ENCODE results near the gene FMN1. TPM values are rescaled to one million over a fixed set of nuclear protein-coding genes. Genes with fewer than 3 reads are reported as not detected.

Gene FMN1
- total RNA-seq, 4 donors from 2014 or later: 2.6 to 6.6 (median 4.2) TPM

DNA sequence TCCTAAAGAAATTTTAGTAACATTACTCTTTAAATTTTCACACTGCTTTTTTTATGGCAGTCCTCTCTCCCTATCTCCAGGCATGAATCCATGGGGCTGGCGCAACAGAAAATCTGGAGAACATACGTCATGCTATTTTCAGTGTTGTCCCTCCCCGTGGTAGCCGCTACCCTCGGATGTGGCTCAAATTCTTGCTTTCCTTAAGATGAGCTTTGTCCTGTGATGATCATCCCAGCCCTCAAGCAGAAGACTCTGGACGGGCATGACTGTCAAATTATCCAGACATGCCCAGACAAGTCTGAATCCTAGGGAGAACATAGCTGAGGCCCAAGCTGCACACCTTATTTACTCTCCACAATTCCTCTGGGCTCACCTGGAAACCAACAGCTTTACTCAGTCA, 49.1 kb downstream of the FMN1 start:
- intact Hi-C loops (cut with DNase I; ENCODE audit: low total_unique reads) (no loop called here), in situ Hi-C loops (cut with MboI; ENCODE audit: low sequenced_read_pairs in 4 of 4) (loop anchor here in 2 of 4 donors (25.0 kb wide), 1 partner anchor 483 kb away; no protein-coding TSS in a partner anchor)
- Histone ChIP-seq H3K9me3 (no peaks in the 10 kb centered on the region), H3K36me3 (no peaks in the 10 kb centered on the region), H3K4me1 (no peaks in the 10 kb centered on the region), H3K27me3 (no peaks in the 10 kb centered on the region), H3K4me3 (no peak overlapping the region), H3K27ac (no peak overlapping the region)
- no peak for DNase-seq
- TF ChIP-seq POLR2A (IDR thresholded peaks at IDR 0.05): no peak
- TF ChIP-seq CTCF (IDR thresholded peaks at IDR 0.05 in 4 of 5, conservative IDR thresholded peaks at IDR 0.05 in 1 of 5): no peak
- no peak for ATAC-seq

DNA sequence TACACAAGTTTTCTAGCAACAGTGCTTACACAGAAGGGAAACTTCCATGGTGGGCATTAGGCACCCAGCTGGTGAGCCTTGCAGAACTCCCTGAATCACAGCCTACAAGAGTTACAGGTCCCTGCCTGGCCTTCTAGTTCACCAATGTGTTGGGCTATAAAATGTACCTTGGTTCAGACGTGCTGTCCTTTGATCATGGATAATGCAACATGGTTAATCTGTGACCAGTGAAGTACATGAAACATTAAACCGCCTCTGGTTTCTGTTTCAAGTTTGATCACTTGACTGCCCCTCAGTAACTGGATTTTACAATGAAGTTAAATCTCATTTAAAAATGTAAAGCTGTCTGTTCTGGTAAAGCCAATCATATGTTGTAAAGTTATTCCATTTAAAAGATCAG, 51.8 kb downstream of the FMN1 start:
- no peak overlapping the region for H3K27ac ChIP-seq
- TF ChIP-seq CTCF (IDR thresholded peaks at IDR 0.05 in 4 of 5, conservative IDR thresholded peaks at IDR 0.05 in 1 of 5) (no peak), POLR2A (IDR thresholded peaks at IDR 0.05) (no peak)
- no peak for DNase-seq
- no peak for ATAC-seq
- intact Hi-C loops (cut with DNase I; ENCODE audit: low total_unique reads): no loop called here
- H3K36me3 ChIP-seq: no peaks in the 10 kb centered on the region
- in situ Hi-C loops (cut with MboI; ENCODE audit: low sequenced_read_pairs in 4 of 4): loop anchor here in 2 of 4 donors (25.0 kb wide), 1 partner anchor 480 kb away; no protein-coding TSS in a partner anchor
- peaks cover 2 to 6% of the 10 kb centered on the region in 2 donors for H3K4me1 ChIP-seq
- H3K27me3 ChIP-seq: no peaks in the 10 kb centered on the region
- no peaks in the 10 kb centered on the region for H3K9me3 ChIP-seq
- no peak overlapping the region for H3K4me3 ChIP-seq

GRCh38 chr15:33138000-33138399, 56.5 kb downstream of the FMN1 start:
- intact Hi-C loops (cut with DNase I; ENCODE audit: low total_unique reads): loop anchor here (5.0 kb wide), 1 partner anchor 64 kb away; no protein-coding TSS in a partner anchor
- in situ Hi-C loops (cut with MboI; ENCODE audit: low sequenced_read_pairs in 4 of 4): loop anchor here in 2 of 4 donors (10.0 to 25.0 kb wide), 2 partner anchors 113 to 476 kb away; no protein-coding TSS in a partner anchor

GRCh38 chr15:33137101-33137500, 57.4 kb downstream of the FMN1 start:
- in situ Hi-C loops (cut with MboI; ENCODE audit: low sequenced_read_pairs in 4 of 4) (loop anchor here in 2 of 4 donors (10.0 to 25.0 kb wide), 2 partner anchors 112 to 475 kb away; no protein-coding TSS in a partner anchor), intact Hi-C loops (cut with DNase I; ENCODE audit: low total_unique reads) (loop anchor here (5.0 kb wide), 1 partner anchor 65 kb away; no protein-coding TSS in a partner anchor)
- Histone ChIP-seq H3K27me3 (no peaks in the 10 kb centered on the region), H3K36me3 (no peaks in the 10 kb centered on the region), H3K4me3 (no peak overlapping the region), H3K9me3 (no peaks in the 10 kb centered on the region), H3K4me1 (peaks cover 21 to 42% of the 10 kb centered on the region in 2 donors), H3K27ac (no peak overlapping the region)
- no peak for ATAC-seq
- no peak for DNase-seq
- TF ChIP-seq CTCF (IDR thresholded peaks at IDR 0.05 in 4 of 5, conservative IDR thresholded peaks at IDR 0.05 in 1 of 5) (no peak), POLR2A (IDR thresholded peaks at IDR 0.05) (no peak)

More at GRCh38 chr15:33138000-33138399, 56.5 kb downstream of the FMN1 start:
- H3K36me3 ChIP-seq: no peaks in the 10 kb centered on the region
- TF ChIP-seq CTCF (IDR thresholded peaks at IDR 0.05 in 4 of 5, conservative IDR thresholded peaks at IDR 0.05 in 1 of 5): no peak
- no peak for TF ChIP-seq POLR2A (IDR thresholded peaks at IDR 0.05)
- H3K4me3 ChIP-seq: no peak overlapping the region
- DNase-seq (no peak), ATAC-seq (peak in 1 of 2 donors; percentile 31)
- no peaks in the 10 kb centered on the region for H3K27me3 ChIP-seq
- peak overlapping the region in 2 of 4 donors; percentile 6 to 44 for H3K27ac ChIP-seq
- H3K9me3 ChIP-seq: no peaks in the 10 kb centered on the region
- H3K4me1 ChIP-seq: peaks cover 16 to 38% of the 10 kb centered on the region in 2 donors

All from gastrocnemius medialis (tissue), 4 donors.